Activated T-helper 17 cell treated with anti-CD3 and anti-CD28 coated beads, Interleukin-2, amount 50 U/mL, for 72 hours (primary cell): ENCODE data around the gene OPTC. TPM values are rescaled to one million over a fixed set of nuclear protein-coding genes. Genes with fewer than 3 reads are reported as not detected.

Experiments used
- ATAC-seq: fragments of 150-1000 bp; cut with Tn5 transposase; replicated peaks from 2 replicates; pipeline ENCODE4 v1.10.0; 2021; ENCODE audit warnings: mild to moderate bottlenecking, moderate library complexity
- H3K27ac Mint-ChIP-seq: one replicate; pipeline ENCODE4 v1.8.0; 2022; ENCODE audit warnings: mixed read lengths
- H3K27me3 Mint-ChIP-seq: one replicate; pipeline ENCODE4 v1.8.0; 2022; ENCODE audit warnings: mixed read lengths
- H3K36me3 Mint-ChIP-seq: one replicate; pipeline ENCODE4 v1.8.0; 2022; ENCODE audit warnings: low read depth, mild to moderate bottlenecking, mixed read lengths
- H3K4me1 Mint-ChIP-seq: one replicate; pipeline ENCODE4 v1.8.0; 2022; ENCODE audit warnings: mixed read lengths
- H3K4me3 Mint-ChIP-seq: one replicate; pipeline ENCODE4 v1.8.0; 2022; ENCODE audit warnings: mild to moderate bottlenecking, mixed read lengths
- H3K9me3 Mint-ChIP-seq: one replicate; pipeline ENCODE4 v1.8.0; 2022; ENCODE audit warnings: mixed read lengths
- total RNA-seq, 2 donors: library from RNA; stranded (reverse); gene quantifications; one replicate each; pipeline ENCODE4 v1.2.3, GENCODE V29; 2022

OPTC gene
- total RNA-seq, 2 donors from 2014 or later, result not detected

DNA sequence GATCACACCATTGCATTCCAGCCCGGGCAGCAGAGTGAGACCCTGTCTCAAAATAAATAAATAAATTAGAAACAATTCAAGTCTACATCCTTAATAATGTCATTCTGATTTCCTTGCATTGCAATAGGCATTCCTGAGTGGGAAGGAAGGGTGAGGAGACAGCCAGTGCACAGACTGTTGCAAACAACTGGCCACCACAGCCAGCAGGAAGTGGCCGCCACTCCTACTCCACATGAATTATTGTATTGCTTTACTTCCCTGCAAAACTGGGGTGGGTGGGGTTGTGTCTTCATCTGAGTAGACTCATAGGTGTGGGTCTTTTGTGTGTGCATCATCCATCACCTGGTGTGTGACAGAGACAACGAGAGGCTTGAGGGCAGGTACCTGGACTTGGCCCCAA, 60.1 kb downstream of the OPTC start:
- H3K9me3 Mint-ChIP-seq, result no peaks in the 10 kb centered on the region
- H3K36me3 Mint-ChIP-seq, result no peaks in the 10 kb centered on the region
- H3K4me1 Mint-ChIP-seq, result peaks cover 4% of the 10 kb centered on the region
- H3K27ac Mint-ChIP-seq, result no peak overlapping the region
- H3K4me3 Mint-ChIP-seq, result no peak overlapping the region
- peaks cover 3% of the 10 kb centered on the region for H3K27me3 Mint-ChIP-seq
- ATAC-seq, result no peak

DNA sequence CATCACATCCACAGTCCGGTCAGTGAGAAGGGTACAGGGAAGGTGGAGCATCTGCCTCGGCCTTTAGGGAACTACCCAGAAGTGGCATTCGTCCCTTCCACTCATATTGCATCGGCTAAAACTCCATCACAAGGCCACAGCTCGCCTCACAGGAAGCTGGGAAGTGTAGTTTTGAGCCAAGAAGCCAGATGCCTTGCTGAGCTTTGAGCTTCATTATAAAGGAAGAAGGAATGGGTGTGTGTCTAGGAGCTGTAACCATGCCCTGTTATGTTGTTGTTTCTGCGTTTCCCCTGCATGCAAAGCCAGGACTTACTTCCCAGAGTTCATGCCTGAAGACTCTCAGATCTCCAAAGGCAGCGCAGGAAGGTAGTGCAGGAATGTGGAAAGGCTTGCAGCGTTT, 61.1 kb downstream of the OPTC start:
- Mint-ChIP-seq H3K27ac (no peak overlapping the region), H3K36me3 (no peaks in the 10 kb centered on the region), H3K4me3 (no peak overlapping the region), H3K27me3 (peaks cover 3% of the 10 kb centered on the region), H3K4me1 (peaks cover 4% of the 10 kb centered on the region), H3K9me3 (no peaks in the 10 kb centered on the region)
- no peak for ATAC-seq

DNA sequence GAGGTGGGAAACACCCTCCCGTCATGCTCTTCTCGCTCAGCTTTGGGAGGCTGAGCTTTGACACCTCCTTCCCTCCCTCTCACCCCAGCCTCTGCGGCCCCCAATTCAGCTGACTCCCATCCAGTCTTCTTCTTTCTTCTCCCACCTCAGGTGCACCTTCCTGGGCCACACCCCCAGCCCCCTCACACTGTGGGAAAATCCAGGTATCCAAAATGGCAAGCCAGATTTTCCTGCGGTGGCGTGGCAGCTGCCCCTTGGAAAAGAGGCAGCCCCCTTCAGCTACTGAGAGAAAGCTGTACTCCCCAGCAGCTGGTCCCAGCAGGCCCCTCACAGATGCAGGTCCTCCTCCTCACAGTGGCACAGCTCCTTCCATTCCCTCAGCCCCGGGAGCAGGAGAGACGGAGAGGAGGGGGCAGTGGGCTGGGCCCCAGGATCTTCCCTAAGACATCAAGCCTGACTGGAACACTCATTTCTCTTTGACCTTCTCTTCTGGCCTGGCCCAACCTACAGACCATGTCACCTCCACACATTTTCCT, 61.6 kb downstream of the OPTC start:
- peaks cover 4% of the 10 kb centered on the region for H3K4me1 Mint-ChIP-seq
- no peaks in the 10 kb centered on the region for H3K9me3 Mint-ChIP-seq
- no peak overlapping the region for H3K4me3 Mint-ChIP-seq
- no peak for ATAC-seq
- no peaks in the 10 kb centered on the region for H3K36me3 Mint-ChIP-seq
- peak overlapping the region; percentile 62 for H3K27ac Mint-ChIP-seq
- peaks cover 3% of the 10 kb centered on the region for H3K27me3 Mint-ChIP-seq

DNA sequence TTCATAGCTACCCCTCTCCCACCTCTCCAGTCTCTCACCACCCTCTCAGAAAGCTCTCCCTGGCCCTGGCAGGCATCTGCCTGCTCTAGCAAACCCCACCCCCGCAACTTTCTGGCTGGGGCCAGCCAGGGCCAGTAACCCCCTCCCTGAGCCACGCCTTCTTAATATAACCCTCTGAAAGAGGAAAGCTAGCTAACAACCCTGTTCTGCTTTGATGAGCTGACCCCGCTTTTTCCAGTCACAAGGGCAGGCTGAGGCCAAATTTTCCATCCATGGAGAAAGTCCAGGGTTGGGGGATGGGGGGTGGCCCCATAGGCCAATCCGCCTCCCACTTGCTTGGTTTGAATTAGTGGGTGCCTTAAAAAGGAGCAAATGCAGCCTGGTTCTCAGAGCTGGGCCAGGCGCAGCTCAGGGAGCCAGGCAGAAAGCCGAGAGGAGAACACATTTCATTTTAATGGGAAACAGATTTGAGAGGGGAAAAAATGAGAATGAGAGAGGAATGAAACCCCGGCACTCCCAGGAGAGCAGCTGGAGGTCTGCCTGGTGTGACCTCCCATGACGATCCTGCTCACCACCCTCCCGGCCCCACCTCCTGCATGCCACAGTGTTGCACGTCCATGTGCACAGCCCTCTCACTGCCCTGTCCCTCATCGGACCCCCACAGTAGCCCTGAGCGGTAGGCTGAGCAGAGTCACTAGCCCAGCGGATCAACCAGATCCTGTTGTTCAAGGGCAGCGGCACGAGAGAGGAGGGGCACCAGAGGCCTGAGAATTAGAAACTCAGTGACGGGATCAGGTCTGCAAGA, 62.3 kb downstream of the OPTC start:
- H3K9me3 Mint-ChIP-seq, result no peaks in the 10 kb centered on the region
- H3K4me1 Mint-ChIP-seq, result peaks cover 4% of the 10 kb centered on the region
- no peak overlapping the region for H3K4me3 Mint-ChIP-seq
- no peak for ATAC-seq
- H3K27me3 Mint-ChIP-seq, result peaks cover 3% of the 10 kb centered on the region
- H3K36me3 Mint-ChIP-seq, result no peaks in the 10 kb centered on the region
- H3K27ac Mint-ChIP-seq, result peak overlapping the region; percentile 62

DNA sequence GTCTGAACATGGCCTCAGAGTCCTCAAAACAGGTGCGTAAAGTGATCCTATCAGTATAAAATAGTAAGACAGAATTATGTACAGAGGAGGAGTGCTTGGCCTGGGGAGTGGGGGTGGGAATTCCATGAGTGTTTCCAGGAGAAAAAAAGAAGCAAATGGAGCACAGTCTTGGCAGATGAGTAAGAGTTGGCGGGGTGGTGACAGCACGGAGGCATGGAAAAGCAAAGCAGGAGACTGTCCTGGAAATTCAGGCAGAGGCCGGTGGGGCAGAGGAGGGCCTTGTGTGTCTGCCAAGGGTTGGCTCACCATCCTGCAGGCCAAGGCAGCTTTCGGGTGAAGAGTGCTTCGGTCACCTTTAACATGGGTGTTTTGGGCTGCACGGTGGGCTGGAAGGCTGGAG, 63.4 kb downstream of the OPTC start:
- Mint-ChIP-seq H3K9me3 (no peaks in the 10 kb centered on the region), H3K4me1 (peaks cover 4% of the 10 kb centered on the region), H3K4me3 (no peak overlapping the region), H3K27me3 (peaks cover 3% of the 10 kb centered on the region), H3K27ac (no peak overlapping the region), H3K36me3 (no peaks in the 10 kb centered on the region)
- no peak for ATAC-seq

DNA sequence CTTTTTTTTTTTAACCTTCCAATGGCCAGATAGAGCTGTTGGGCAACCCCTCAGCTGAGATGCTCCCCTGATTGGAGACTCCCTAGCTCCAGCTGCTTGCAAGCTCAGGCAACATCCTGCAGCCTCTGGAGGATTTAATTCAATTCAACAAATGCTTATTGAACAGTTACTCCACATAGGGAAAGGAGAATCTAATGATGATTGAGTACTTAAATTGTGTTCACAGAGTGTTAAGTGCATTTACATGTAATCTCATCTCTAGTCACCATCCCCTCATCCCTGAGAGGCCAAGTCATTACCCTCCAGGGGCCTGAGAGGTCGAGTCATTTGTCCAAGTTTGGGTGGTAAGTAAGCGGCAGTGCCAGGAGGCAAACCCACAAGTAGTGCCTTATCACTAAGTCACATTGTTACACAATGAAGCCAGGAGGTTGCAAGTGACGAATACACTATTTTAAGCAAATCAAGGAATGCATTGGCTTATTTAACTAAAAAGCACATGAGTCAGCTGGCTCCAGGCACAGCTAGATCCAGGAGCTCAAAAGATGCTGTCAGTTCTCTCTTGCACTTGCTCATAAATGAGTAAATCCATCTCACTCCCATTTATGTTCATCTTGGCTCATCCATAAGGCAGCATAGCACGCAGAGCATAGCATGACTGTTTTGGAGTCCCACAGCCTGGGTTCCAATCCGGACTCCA, 64.3 kb downstream of the OPTC start:
- peaks cover 4% of the 10 kb centered on the region for H3K4me1 Mint-ChIP-seq
- peak; percentile 23 for ATAC-seq

More for the DNA sequence above, 64.3 kb downstream of the OPTC start:
- H3K36me3 Mint-ChIP-seq, result no peaks in the 10 kb centered on the region
- H3K27ac Mint-ChIP-seq, result no peak overlapping the region
- H3K27me3 Mint-ChIP-seq, result peaks cover 3% of the 10 kb centered on the region
- H3K9me3 Mint-ChIP-seq, result no peaks in the 10 kb centered on the region
- H3K4me3 Mint-ChIP-seq, result no peak overlapping the region

Other genes with a start within 250 kb of the OPTC start
- gene BTG2, start 188.6 kb upstream of the OPTC start, total RNA-seq, result 100 to 1,000 TPM in 1 of 2 donors, 10 to 100 TPM in 1; 91.3 to 340 TPM
- under 1 TPM in 1 of 2 donors, not detected in 1; 0.26 TPM for gene FMOD, start 143.0 kb upstream of the OPTC start, total RNA-seq
- gene PRELP, start 18.3 kb upstream of the OPTC start, total RNA-seq, result not detected
- gene ATP2B4, start 132.7 kb downstream of the OPTC start, total RNA-seq, result 100 to 1,000 TPM; 101 TPM